Glomerular visceral epithelial cell (primary cell): ENCODE measurements around the gene PTPA.

Source experiments
- DNase-seq: peaks from one replicate; pipeline ENCODE4 v3.0.0-alpha.2; 2016; ENCODE audit errors: extremely low spot score

PTPA gene

DNA sequence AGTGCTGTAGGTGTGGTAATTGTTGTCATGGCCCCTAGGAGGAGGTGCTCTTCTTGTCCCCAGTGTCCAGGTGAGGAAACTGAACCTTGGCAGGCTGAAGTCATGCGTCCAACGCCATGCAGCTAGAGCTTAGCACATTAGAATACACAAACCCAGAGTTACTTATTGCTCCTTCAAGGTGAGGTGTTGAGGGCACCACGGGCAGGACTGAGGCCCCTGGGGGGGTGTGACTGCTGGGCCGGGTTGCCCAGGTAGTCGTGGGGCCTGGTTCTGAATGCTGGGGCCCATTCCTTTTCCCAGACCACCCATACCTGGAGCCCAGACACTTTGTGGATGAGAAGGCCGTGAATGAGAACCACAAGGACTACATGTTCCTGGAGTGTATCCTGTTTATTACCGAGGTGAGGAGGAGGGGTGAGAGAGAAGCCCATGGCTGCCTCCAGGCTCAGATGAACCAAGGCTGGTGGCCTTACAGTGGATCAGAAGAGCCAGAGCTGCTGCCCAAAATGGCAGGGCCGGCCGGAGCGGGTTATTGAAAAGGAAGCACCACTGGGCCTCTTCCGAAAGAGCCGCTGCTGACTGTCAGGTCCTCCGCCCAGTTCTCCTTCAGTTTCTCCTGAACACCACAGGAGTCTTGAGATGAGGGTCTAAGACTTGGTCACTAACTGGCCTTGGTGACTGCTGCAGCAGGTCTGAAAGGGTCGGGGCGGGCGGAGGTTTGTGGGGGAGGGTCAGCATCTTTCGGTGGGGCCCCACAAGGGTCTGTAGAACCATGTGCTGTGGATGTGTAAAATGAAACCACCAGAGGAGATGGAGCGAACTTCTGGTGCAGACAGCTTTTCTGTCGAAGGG is 26.3 kb downstream of the PTPA start:
- no peak for DNase-seq

DNA sequence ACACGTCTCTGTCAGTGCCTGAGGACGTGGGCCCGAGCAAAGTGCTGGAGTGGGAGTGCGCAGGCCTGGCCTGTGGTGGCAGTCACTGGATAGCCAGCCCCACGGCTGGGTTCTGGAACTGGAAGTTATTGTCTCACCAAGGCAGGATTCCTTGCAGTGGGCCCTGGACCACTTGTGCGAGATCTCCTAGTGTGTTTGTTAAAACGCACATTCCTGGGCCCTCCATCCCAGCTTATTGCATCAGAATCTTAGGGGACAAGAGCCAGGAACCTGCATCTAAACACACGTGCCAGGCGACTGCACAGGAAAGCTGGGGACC is 26.9 kb downstream of the PTPA start:
- no peak for DNase-seq

DNA sequence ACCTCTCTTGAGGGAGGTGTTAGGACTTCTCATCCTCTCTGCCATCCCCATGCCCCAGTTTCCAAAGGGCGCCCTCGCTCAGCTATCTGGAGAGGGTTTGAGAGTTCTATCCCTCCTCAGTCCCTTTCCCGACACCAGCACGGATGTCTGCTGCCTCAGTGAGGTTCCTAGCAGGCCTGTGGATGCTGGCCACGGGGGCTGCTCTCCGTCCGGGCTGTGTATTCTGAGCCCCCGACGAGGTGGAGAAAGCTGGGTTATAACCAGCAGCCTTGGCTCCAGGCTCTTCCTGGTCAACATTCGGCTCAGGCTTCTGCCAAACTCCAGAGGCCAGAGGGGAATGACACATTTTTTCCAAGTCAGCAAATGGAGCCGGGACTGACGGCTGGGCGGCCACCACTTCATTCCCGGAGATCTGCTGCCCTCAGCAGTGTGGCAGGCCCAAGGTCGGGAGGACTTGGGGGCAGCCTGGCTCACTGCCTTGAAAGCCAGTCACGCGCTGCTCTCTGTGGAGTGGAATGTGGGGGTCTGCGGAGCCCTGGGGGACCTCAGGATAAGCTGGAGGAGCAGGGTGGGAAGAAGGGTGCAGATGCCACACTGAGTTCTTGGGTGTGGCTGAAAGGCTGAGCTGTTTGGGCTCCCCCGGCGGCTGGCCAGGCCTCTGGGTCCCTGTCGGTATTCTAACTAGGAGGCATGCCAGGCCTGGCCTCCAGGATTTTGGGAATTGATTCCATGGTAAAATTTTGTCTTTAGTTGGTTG is 27.4 kb downstream of the PTPA start:
- no peak for DNase-seq

DNA sequence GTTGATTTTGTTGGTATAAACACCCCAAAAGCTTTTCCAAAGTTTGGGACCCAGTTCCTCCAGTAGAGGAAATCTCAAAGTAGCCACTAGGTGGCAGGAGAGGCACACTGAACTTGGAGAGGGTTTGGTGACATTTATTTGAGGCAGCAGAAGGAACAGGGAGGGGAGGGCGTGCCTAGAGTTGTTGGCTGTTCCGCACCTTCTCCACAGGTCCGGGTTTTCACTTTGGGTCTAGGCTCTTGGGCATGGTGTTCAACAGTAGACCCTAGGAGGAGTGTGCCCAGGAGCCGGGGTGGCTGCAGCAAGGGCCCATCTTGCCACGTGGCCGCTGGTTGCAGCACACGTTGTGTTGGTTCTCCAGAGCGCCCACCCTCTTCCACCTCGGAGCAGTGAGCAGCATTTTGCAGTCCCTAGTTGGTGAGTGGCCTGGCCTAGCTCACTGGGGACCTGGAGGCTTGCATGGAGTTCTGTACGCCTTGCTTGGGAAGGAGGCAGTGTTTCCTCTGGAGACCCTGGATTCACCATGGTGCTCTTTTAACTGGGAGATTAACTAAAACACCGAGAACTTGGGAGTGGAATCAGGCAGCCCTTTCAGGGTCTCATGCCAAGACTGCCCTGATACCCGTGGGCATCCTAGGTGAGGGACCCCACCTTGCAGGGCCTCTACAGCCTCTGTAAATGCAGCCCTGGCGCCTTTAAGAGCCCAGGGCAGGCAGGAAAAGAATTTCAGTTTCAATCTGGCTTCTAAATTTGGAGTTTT is 28.2 kb downstream of the PTPA start:
- DNase-seq, result peak; percentile 81

DNA sequence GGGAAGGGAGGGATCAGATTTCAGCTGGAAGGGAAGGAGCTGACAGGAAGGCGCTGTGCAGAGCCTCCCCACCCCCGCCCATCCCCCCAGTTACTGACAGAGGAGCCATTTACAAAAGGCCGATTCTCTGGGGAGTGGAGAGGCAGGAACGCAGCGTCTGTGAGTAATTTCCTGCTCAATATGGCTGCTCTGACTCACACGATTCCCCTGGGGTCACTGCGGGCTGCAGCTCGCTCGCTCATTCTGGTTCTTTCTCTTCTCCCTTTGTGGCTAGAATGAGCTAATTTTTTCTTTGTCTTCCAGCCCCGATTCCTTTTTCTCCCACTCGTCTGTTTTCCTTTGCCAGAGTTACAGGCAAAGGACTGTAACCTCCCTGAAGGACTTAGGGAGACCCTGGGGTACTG is 28.8 kb downstream of the PTPA start:
- peak; percentile 99 for DNase-seq

DNA sequence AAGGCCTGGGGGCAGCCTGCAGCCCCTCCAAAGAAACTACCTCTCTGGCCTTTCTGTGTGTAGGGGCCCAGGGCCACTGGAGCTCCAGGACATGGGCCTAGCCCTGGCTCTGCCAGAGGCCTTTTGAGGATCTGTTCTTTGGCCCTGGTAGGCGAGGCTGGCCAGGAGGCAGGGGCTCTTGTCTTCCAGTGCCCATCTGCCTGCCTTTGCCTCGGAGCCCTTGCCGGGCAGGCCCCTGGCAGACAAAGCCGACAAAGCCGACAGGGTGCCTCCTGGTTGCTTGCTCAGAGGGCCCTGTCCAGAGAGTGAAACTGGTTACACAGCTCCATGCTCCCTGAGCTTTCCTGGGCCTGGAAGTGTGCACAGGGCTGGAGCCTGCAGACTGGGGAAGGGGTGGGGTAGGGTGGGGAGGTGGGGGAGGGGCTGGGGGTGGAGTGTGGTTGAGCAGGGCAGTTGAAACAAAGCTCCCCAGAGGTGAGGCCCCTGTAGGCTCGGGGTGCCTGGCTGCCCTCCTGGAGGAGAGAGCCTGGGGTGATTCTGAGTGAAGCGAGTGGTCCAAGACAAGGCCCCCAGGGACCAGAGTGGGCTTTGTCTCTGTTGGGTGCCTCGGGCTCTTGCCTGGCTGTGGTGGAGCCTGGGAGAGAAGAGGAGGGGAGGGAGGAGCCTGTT is 29.3 kb downstream of the PTPA start:
- peak; percentile 70 for DNase-seq

DNA sequence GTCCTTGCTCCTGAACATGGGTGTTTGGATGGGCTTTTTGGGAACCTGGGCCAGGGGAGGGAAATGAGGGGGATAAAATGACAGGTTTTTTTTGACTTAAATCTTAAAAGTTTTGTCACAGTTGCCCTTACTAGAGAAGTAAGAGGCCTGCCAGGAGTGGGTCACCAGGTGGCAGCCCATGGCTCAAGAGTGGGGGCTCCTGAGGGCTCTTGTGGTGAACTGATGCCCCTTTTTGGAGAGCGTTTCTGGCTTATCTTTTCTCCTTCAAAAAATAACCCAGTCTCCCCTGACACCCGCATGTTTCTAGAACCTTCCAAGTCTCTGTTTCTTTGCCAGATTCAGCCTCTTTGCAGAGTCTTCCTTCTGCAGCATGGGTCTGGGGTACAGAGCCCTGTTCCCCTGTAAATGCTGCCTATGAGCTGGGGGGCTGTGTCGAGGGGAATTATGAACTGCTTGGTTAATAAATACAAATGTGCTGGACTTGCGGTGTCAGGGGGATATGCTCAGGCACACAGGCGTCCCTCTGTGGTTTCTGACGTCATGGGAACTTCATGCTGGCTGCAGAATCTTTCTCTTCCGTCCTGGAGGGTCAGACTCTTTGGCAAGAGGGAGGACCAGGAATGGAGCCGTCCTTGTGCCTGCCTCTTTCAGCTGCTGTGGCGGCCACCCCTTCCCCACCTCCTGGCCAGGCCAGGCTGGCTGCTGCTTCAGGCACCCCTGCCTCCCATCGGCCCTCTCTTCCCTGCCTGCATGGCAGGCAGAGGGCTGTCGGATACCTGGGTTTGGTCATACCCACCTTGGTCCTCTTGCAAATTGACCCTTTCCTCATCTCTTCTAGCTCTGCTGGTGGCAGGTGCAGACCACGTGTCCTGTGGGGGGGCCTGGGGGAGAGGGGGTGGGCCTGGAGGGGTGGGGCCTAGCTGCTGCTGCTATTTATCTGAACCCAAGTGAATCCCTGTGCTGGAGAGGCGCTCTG is 30.1 kb downstream of the PTPA start:
- DNase-seq, result peak; percentile 96

DNA sequence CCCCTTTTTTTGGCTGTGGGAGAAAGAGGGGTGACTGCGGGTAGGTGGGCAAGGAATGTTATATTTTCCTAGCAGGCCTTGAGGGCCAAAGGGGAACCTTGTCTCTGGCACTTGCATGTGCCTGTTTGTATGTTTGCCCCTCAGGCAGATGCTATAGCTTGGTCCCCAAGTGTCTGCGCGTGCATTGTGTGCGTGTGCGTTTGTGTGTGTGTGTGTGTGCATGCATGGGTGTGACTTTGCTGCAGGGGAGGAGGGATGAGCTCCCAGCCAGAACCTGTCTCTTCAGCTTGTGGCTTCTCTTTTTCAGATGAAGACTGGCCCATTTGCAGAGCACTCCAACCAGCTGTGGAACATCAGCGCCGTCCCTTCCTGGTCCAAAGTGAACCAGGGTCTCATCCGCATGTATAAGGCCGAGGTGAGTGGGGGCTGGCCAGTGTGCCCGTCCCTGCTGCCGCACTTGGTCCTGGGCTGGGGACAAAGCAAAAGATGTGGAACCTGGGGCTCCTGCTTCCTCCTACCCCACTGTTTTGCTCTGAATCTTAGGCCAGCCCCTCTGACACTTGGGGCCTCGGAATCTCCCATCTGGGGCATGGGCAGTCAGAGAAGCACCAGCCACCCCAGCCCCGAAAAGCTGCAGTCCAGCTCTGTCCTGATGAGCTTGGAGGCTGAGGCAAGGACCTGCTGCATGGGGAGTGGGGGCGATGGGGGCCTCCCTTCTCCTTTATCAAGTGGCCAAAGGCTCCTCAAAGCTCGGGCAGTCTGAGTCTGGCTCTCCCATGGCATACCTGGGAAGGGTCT is 31.1 kb downstream of the PTPA start:
- no peak for DNase-seq

DNA sequence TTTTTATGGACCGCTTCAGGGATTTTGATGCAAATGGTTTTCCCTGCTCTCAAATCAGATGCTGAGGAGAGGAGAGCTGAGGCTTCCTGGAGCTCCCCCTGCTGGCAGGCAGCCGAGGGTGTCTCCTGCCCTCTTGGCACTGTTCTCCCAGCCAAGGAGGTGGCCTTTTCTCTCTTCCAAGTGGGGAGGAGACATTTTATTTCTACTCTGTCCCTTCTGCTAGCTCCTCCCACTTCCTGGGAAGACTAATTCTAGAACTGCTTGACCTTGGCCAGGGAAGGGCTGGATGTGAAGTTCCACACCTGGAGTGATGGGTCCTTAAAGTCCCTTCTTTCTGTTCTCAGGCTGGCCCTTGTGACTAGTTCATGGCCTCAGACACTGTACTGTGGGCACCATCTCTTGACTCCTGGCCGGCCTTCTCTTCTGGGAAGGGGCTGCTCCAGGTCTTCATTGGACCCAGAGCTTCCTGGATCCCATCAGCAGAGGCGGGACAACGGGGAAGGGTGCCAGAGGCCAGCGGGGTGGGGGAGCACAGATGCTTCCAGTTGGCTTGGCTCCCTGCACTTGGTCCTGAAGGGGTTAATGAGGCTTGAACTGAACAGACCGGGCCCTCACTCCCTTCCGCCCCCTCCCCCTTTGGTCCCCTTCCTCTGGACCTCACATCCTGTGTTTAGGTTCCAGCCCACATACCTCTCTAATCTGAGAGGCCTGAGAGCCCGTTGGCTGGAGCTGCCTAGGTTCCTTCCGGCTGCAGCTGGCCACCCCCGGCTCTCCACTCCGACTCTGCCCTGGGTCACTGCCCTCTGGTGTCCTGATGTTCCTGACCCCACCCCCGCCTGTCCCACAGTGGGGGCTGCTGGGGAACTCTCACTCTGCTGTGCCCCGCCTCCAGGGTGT is 32.1 kb downstream of the PTPA start:
- DNase-seq, result peak; percentile 93

DNA sequence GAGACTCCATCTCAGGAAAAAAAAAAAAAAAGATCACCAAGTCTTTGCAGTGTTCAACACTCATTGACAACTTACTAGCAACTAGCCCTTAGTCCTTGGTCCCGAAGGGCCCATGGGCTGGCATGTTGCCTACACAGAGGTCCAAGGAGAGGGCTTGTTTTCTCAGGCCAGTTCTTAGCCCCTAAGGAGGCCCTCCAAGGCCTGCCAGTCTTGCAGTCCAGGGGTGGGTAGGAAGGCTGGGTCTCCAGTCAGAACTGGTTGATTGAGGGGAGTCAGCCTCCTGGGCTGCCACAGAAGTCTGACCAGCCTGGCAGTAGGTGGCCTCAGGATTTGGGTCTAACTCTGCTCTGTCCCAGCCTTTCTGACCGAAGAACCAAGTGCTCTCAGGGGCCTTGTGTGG is 34.1 kb downstream of the PTPA start:
- no peak for DNase-seq

DNA sequence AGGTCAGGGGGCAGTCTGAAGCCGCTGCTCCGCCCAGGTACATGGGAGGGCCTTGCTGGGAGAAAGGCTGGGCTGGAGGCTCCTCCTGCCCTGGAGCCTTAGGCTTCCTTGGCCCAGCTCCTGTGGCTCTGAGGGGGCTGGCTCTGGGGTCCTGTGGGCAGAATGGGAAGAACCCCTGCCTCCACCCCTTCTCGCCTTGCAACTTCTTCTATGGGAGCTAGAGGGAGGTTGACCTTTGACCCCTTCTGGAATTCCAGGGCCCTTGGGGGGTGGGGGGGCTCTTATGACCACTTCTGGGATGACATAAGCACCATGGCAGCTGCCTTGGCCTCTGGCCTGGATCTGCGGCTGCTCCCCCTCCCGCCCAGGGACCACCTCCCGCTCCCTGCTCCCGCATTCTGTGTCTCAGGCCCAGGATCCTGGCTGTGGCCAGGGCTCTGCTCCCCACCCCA is 34.7 kb downstream of the PTPA start:
- peak; percentile 99 for DNase-seq

DNA sequence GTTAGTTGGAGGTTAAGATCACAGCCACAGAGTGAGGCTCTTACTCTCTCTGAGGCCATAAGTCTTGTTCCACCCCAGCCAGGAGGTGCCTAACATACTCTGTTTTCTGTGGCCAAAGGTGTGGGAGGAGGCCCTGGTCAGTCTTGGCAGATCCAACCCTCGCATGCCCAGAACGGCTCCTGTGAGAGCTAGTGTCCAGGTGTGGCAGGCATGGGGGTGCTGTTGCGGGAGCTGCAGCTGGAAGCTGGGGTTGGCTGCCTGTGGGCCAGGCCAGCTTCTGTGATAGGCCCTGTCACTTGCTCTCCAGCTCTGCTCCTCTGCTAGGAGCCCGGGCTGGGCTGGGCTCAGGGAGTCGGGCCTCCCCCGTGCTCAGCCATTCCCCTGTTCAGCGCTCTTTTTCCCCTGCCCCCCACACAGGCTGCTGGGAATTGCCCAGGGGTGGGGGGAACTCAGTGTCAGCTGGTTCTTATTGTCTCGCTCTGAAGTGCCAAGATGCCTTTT is 35.3 kb downstream of the PTPA start:
- DNase-seq, result peak; percentile 74

DNA sequence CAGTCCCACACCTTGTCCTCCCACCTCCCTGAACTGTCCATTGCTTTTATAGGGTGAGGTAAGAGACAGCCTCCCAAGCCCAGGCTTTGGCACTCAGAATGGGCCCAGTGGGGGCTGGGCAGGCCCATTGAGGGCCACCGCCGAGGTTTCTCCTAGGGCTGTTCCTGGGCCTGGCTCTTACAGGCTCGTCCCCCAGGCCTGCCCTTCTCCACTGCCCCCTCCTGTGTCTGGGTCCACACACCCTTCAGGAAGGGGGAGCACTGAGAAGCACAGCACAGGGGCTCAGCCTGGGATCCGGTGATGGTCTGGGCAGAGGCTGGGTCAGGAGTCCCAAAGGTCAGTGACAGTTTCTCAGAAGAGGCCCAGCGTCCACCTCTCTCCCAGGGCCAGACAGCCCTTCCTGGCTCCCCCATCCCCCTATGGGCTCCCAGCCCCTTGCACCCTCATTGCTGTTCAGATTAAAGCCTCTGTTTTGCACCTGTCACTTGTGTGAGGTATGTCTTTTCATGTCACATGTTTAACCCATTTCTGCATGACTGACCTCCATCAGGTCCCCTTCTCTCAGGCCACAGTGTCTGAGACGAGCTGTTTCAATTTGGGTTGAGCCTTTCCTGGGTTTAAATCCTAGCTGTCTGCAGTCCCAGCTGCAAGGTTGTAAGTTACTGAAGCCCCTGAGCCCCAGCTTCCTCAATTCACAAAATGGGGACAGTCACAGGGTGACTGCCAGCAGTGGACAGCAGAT is 37.4 kb downstream of the PTPA start:
- no peak for DNase-seq

DNA sequence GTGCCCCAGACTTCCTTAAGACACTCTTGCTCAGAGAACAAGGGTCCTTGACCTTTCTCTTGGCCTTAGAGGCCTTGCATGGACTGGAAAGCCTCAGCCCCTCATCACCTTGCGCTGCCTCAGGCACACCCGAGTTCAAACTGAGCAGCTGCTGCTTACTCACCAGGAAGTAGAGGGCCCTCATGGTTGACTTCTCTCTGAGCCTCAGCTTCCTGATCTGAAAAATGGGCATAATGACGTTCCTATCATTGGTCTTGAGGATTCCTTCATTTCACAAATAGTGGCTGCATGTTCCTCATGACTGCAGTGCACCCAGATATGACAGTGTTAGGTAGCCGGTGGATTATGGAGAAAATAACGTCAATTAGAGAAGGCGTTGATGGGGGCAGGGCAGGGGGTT is 38.2 kb downstream of the PTPA start:
- no peak for DNase-seq

DNA sequence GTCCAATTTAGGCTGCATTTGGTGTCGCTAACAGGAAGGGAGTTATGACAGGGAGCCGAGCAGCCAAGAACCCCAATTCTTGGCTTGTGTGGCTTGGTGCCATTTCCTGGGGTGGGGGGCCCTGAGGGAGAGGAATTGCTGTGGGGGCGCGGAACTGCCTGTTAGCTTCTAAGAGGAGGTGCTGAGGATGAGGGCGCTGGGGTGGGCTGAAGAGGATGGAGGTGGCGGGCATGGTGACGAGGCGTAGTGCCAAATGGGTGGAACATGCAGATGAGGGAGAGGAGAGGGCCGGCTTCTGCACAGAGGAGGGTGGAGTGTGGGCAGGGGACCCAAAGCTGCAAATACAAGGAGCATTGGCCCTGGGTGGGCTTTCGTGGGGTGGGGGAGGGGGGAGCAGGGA is 38.9 kb downstream of the PTPA start:
- no peak for DNase-seq

DNA sequence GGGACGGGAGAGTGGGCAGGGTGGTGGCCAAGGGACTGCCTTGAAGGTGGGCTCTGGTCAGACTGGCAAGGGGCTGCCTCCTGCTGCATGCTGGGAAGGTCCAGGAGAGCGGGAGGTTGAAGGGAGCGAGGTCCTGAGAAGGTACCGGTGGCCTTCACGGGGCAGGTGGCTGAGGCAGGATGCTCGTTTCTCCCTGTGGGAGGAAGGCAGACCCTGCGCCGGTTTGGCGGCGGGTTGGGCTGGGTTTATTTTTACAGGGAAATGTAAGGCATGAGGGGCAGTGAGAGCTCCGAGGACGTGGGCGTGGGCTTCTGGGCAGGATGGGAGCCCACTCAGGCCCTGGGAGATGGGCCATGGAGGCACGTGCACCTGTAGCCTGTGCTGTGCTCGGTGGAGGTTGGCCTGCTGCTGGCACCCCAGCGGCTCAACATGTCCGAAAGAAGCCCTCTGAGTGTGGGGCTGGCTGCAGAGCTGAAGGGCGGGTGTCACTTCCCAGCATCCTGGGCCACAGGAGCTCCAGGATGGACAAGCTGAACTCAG is 39.5 kb downstream of the PTPA start:
- DNase-seq, result no peak

DNA sequence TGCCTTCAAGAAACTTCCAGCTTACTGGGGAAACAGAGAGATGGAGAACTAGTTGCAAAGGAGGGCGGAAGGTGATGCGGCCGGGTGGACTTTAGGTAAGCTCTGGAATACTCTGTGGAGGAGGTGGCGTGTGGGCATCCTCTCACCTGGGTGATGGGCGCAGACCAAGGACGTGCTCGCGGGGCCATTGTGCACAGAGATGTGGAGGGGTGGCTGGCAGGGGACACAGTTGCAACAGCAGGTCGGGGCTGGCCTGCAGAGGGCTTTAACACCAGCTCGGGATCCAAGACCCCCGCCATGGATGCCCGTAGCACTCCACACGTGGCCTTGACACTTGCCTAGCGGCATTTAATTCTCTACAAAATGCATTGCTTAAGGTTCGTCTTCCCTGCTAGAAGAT is 40.3 kb downstream of the PTPA start:
- DNase-seq, result no peak
